Prostate gland (tissue), 2 donors: ENCODE results near the gene NR2C2AP. TPM values are rescaled to one million over a fixed set of nuclear protein-coding genes. Genes with fewer than 3 reads are reported as not detected.

ENCODE experiments used
- DNase-seq: peaks from one replicate; pipeline ENCODE4 v3.0.0-alpha.2; 2019; ENCODE audit warnings: low spot score
- H3K27ac ChIP-seq, 2 donors: fragments of 200-600 bp; sonication (generic); 2 replicates each; pipeline ENCODE4 v1.5.1; 2017 to 2019
- H3K27me3 ChIP-seq: fragments of 200-600 bp; sonication (generic); replicated peaks from 2 replicates; pipeline ENCODE4 v1.5.1; 2019; ENCODE audit not compliant: insufficient read depth
- H3K36me3 ChIP-seq, 2 donors: fragments of 200-600 bp; sonication (generic); 1 replicate in 1 of 2; 2 replicates in 1 of 2; pipeline versions ENCODE4 v1.5.1 to v1.8.1; 2017 to 2019
- H3K4me1 ChIP-seq: fragments of 200-600 bp; sonication (generic); replicated peaks from 2 replicates; pipeline ENCODE4 v1.5.1; 2019
- H3K4me3 ChIP-seq, 2 donors: fragments of 200-600 bp; sonication (generic); 2 replicates each; pipeline ENCODE4 v1.5.1; 2017 to 2019
- H3K9me3 ChIP-seq: fragments of 200-600 bp; sonication (generic); 2 replicates; pipeline ENCODE4 v1.5.1; 2017
- POLR2A ChIP-seq: fragments of 450-650 bp; IDR thresholded peaks from one replicate; pipeline ENCODE4 v1.6.1; 2016; ENCODE audit warnings: antibody characterized with exemption, mild to moderate bottlenecking
- POLR2AphosphoS5 ChIP-seq: sonication (generic); formaldehyde crosslinking; IDR thresholded peaks from one replicate; pipeline ENCODE4 v1.6.1; 2017; ENCODE audit warnings: antibody characterized with exemption
- WGBS: methylation state at CpG from one replicate; pipeline ENCODE4 v1.1.5; 2018; 5-methylcytosine and 5-hydroxymethylcytosine counted together
- intact Hi-C: fragments of 100-400 bp; cut with DNase I; formaldehyde crosslinking; loops from one replicate; pipeline ENCODE4 v1.14.2; 2022
- total RNA-seq, 2 donors: library from RNA; depleted of rRNA; stranded (reverse); fragments of >200 nt; gene quantifications; one replicate each; pipeline ENCODE4 v1.1.0, GENCODE V29; 2016
- TF ChIP-seq, protein P1 (sequence below), 4 experiments: fragments of 200-600 bp in 2 of 4; fragments of 450-650 bp in 2 of 4; sonication (generic) in 2 of 4; IDR thresholded peaks; 1 replicate in 3 of 4; 2 replicates in 1 of 4; pipeline ENCODE4 v1.5.1; 2016 to 2019; ENCODE audit warnings: antibody characterized with exemption in 4 of 4, mild to moderate bottlenecking in 2 of 4, moderate library complexity in 2 of 4

NR2C2AP gene
- total RNA-seq, 2 donors from 2014 or later, result 12.8 to 13.2 TPM

DNA sequence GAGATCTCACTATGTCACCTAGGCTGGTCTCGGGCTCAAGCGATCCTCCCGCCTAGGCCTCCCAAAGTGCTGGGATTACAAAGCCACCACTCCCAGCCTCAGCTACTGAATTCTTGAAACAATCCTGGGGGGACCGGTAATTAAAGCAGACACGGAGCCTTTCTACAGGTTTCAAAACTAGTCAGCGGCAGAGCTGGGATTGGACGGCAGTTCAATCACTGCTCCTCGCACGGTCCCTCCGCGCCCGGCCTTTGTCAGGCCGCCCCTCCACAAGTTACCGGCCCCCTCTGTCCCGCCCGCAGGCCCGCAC lies 11.5 kb downstream of the NR2C2AP start:
- peak overlapping the region; percentile 73 to 85 for H3K4me3 ChIP-seq
- no peaks in the 10 kb centered on the region for H3K27me3 ChIP-seq
- intact Hi-C loops, result loop anchor here (5.0 kb wide), 1 partner anchor 131 kb away; the partner anchor contains the start of genes MAU2 and SUGP1
- DNase-seq, result no peak
- no peaks in the 10 kb centered on the region for H3K36me3 ChIP-seq
- TF ChIP-seq, protein P1, sequence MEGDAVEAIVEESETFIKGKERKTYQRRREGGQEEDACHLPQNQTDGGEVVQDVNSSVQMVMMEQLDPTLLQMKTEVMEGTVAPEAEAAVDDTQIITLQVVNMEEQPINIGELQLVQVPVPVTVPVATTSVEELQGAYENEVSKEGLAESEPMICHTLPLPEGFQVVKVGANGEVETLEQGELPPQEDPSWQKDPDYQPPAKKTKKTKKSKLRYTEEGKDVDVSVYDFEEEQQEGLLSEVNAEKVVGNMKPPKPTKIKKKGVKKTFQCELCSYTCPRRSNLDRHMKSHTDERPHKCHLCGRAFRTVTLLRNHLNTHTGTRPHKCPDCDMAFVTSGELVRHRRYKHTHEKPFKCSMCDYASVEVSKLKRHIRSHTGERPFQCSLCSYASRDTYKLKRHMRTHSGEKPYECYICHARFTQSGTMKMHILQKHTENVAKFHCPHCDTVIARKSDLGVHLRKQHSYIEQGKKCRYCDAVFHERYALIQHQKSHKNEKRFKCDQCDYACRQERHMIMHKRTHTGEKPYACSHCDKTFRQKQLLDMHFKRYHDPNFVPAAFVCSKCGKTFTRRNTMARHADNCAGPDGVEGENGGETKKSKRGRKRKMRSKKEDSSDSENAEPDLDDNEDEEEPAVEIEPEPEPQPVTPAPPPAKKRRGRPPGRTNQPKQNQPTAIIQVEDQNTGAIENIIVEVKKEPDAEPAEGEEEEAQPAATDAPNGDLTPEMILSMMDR (IDR thresholded peaks at IDR 0.05), result no peak
- no peak for TF ChIP-seq POLR2AphosphoS5
- no peak for TF ChIP-seq POLR2A
- H3K27ac ChIP-seq, result peak overlapping the region; percentile 98
- WGBS, result under 1% methylated on average over 17 of the region's 17 CpGs
- H3K4me1 ChIP-seq, result peaks cover 4% of the 10 kb centered on the region
- no peaks in the 10 kb centered on the region for H3K9me3 ChIP-seq

GRCh38 chr19:19186742-19187141 lies 16.5 kb downstream of the NR2C2AP start:
- no peak overlapping the region for H3K4me3 ChIP-seq
- peaks cover 3 to 5% of the 10 kb centered on the region in 2 donors for H3K36me3 ChIP-seq
- TF ChIP-seq POLR2A (no peak), POLR2AphosphoS5 (no peak)
- TF ChIP-seq, protein P1 (IDR thresholded peaks at IDR 0.05), result no peak
- 93% methylated on average over 14 of the region's 14 CpGs for WGBS
- no peak for DNase-seq
- peaks cover 4% of the 10 kb centered on the region for H3K4me1 ChIP-seq
- H3K9me3 ChIP-seq, result no peaks in the 10 kb centered on the region
- H3K27ac ChIP-seq, result no peak overlapping the region
- no peaks in the 10 kb centered on the region for H3K27me3 ChIP-seq
- intact Hi-C loops, result no loop called here

GRCh38 chr19:19185853-19186740 lies 17.1 kb downstream of the NR2C2AP start:
- 59% methylated on average over 9 of the region's 9 CpGs for WGBS
- TF ChIP-seq POLR2A, result no peak
- TF ChIP-seq, protein P1 (IDR thresholded peaks at IDR 0.05), result peak in 3 of 4 experiments; percentile 23 to 37 (median 28)
- TF ChIP-seq POLR2AphosphoS5, result no peak
- Histone ChIP-seq H3K4me3 (no peak overlapping the region), H3K27me3 (no peaks in the 10 kb centered on the region), H3K36me3 (peaks cover 3 to 8% of the 10 kb centered on the region in 2 donors), H3K4me1 (peaks cover 4% of the 10 kb centered on the region), H3K9me3 (no peaks in the 10 kb centered on the region), H3K27ac (no peak overlapping the region)
- no peak for DNase-seq
- intact Hi-C loops, result no loop called here

- Histone ChIP-seq H3K4me3 (no peak overlapping the region), H3K27me3 (no peaks in the 10 kb centered on the region), H3K36me3 (peaks cover 3 to 8% of the 10 kb centered on the region in 2 donors), H3K4me1 (no peaks in the 10 kb centered on the region), H3K27ac (no peak overlapping the region), H3K9me3 (no peaks in the 10 kb centered on the region)
- intact Hi-C loops, result no loop called here
- no peak for DNase-seq
- no peak for TF ChIP-seq POLR2A
- no peak for TF ChIP-seq POLR2AphosphoS5
- TF ChIP-seq, protein P1 (IDR thresholded peaks at IDR 0.05), result no peak
- 89% methylated on average over 9 of the region's 9 CpGs for WGBS
Measured at GRCh38 chr19:19181488-19181998, 21.7 kb downstream of the NR2C2AP start.
